ENCODE data around the gene KMO.

DNA sequence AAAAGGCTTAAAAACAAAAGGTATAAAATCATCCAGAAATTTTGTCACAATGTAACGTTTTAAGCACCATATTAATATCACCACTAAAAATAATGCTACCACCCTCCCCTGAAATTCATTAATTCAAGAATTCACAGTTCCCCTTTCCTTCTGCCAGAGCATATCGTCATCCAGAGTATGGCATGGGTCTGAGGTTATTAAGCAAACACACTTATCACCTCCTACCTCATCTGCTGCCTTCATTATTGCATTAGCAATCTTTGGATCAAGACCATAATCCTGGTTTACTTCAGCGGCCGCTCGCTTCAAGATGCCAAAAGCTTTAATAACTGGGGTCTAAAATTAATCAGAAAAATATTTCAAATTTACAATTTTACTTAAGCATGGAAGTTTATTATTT lies 18.8 kb upstream of the KMO start:
- TF ChIP-seq, protein P1, sequence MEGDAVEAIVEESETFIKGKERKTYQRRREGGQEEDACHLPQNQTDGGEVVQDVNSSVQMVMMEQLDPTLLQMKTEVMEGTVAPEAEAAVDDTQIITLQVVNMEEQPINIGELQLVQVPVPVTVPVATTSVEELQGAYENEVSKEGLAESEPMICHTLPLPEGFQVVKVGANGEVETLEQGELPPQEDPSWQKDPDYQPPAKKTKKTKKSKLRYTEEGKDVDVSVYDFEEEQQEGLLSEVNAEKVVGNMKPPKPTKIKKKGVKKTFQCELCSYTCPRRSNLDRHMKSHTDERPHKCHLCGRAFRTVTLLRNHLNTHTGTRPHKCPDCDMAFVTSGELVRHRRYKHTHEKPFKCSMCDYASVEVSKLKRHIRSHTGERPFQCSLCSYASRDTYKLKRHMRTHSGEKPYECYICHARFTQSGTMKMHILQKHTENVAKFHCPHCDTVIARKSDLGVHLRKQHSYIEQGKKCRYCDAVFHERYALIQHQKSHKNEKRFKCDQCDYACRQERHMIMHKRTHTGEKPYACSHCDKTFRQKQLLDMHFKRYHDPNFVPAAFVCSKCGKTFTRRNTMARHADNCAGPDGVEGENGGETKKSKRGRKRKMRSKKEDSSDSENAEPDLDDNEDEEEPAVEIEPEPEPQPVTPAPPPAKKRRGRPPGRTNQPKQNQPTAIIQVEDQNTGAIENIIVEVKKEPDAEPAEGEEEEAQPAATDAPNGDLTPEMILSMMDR (IDR thresholded peaks at IDR 0.05): no peak
- no peak for TF ChIP-seq POLR2A (IDR thresholded peaks at IDR 0.05)

Data from adrenal gland (tissue), 5 donors.